Activated T-helper 2 cell treated with anti-CD3 and anti-CD28 coated beads, Interferon-gamma antibody, Interleukin-2, Interleukin-4, amounts not matched to agents 10 μg/mL and 5 μg/mL and 100 μg/mL, durations not matched to agents 14 hours and 24 hours and 36 hours (primary cell): Measurements from ENCODE around the gene STK32C. TPM values are rescaled to one million over a fixed set of nuclear protein-coding genes. Genes with fewer than 3 reads are reported as not detected.
A peak's percentile ranks its signal among the peaks of the same experiment; 100 is the strongest.
"Not testable (repeated sequence)": the region's sequence is repeated elsewhere in the genome, so short reads cannot be mapped to it uniquely, and the experiment has no call there.

Source experiments
- DNase-seq: peaks from one replicate; pipeline ENCODE4 v3.0.0; 2021; ENCODE audit warnings: low spot score
- H3K27ac Mint-ChIP-seq: one replicate; pipeline ENCODE4 v1.8.0; 2021; ENCODE audit warnings: mixed read lengths
- H3K27me3 Mint-ChIP-seq: one replicate; pipeline ENCODE4 v1.8.0; 2021; ENCODE audit warnings: low read depth, mixed read lengths
- H3K36me3 Mint-ChIP-seq: one replicate; pipeline ENCODE4 v1.8.0; 2021; ENCODE audit warnings: low read depth, mixed read lengths
- H3K4me1 Mint-ChIP-seq: one replicate; pipeline ENCODE4 v1.8.0; 2021; ENCODE audit warnings: low read depth, mixed read lengths
- H3K4me3 Mint-ChIP-seq: one replicate; pipeline ENCODE4 v1.8.0; 2021; ENCODE audit warnings: low read depth, mild to moderate bottlenecking, moderate library complexity, mixed read lengths
- H3K9me3 Mint-ChIP-seq: one replicate; pipeline ENCODE4 v1.8.0; 2021; ENCODE audit warnings: mixed read lengths
- intact Hi-C: fragments of 100-400 bp; cut with micrococcal nuclease; formaldehyde crosslinking; loops from one replicate; pipeline ENCODE4 v1.15.1; 2023
- total RNA-seq: library from RNA; stranded (reverse); gene quantifications from 2 replicates; pipeline ENCODE4 v1.2.3, GENCODE V29; 2022

STK32C gene
- total RNA-seq, 1 donor from 2014 or later, result 17.3 TPM

DNA sequence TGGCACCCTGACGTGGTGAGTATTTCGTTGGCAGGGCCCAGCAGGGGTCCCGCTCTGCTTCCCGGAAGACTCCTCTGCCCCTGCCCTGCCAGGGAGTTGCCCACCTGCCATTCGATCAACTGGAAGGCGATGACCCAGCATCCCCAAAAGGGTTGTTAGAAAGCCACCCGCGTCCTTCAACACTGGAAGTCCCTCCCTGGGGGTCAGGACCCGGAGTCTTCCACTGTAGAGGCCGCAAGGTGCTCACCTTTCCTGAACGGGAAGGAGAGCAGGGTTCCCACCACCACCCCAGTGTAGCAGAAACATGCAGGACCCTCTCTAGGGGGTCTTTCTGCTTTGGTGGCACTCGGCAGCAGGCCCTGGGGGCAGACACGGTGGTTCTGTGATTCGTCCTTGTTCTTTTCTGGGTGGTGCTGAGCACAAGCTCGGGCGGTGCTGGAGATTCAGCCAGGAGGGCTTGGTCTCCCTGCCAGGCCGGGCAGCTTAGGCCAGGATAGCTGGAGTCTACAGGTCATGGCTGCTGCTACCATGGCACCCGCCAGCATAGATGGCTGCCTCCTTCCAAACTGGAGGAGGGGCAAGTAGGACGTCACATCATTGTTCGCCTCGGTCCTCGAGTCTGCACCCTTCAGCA, 140.6 kb downstream of the STK32C start:
- no peaks in the 10 kb centered on the region for H3K36me3 Mint-ChIP-seq
- no peak for DNase-seq
- no peaks in the 10 kb centered on the region for H3K27me3 Mint-ChIP-seq
- intact Hi-C loops, result no loop called here
- H3K27ac Mint-ChIP-seq, result no peak overlapping the region
- no peaks in the 10 kb centered on the region for H3K9me3 Mint-ChIP-seq
- no peak overlapping the region for H3K4me3 Mint-ChIP-seq
- peaks cover 24% of the 10 kb centered on the region for H3K4me1 Mint-ChIP-seq

- intact Hi-C loops, result no loop called here
- Mint-ChIP-seq H3K27me3 (no peaks in the 10 kb centered on the region), H3K4me3 (no peak overlapping the region), H3K36me3 (no peaks in the 10 kb centered on the region), H3K27ac (no peak overlapping the region), H3K4me1 (peaks cover 29% of the 10 kb centered on the region), H3K9me3 (no peaks in the 10 kb centered on the region)
- DNase-seq, result no peak
Observed at GRCh38 chr10:132166216-132166950, 141.4 kb downstream of the STK32C start.

DNA sequence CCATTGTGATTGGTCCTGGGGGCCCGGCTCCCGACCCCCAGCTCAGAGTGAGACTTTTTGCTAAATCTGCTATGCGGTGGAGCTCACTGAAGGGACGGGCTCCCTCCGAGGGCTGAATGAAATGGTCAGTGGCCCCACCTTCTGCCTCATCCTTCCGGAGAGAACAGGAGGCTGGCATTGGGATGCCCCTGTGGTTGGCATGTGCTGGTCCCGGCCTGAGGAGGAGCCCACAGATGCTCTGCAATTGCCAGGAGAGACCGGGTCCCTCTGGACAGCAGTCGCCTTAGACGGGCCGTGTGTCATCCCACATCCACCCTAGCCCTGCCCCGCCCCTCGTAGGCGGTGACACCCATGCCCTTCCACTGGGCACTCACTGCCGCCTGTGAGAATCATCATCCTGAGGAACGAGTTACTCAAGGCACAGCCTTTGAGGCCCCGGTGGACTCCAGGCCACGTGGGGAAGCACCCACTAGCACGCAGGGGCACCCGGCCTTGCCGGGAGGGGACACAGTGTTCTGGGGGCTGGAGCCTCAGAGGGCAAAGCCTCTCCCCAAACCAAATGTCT, 142.3 kb downstream of the STK32C start:
- intact Hi-C loops, result no loop called here
- no peak for DNase-seq
- no peaks in the 10 kb centered on the region for H3K9me3 Mint-ChIP-seq
- H3K4me1 Mint-ChIP-seq, result peaks cover 31% of the 10 kb centered on the region
- no peaks in the 10 kb centered on the region for H3K27me3 Mint-ChIP-seq
- H3K36me3 Mint-ChIP-seq, result no peaks in the 10 kb centered on the region
- H3K27ac Mint-ChIP-seq, result no peak overlapping the region
- no peak overlapping the region for H3K4me3 Mint-ChIP-seq

GRCh38 chr10:132164761-132165278, 142.9 kb downstream of the STK32C start:
- DNase-seq, result no peak
- Mint-ChIP-seq H3K27ac (no peak overlapping the region), H3K27me3 (no peaks in the 10 kb centered on the region), H3K4me3 (no peak overlapping the region), H3K4me1 (peaks cover 31% of the 10 kb centered on the region), H3K36me3 (no peaks in the 10 kb centered on the region), H3K9me3 (no peaks in the 10 kb centered on the region)
- intact Hi-C loops, result loop anchor here (5.0 kb wide), 1 partner anchor 282 kb away; no protein-coding TSS in a partner anchor

- Mint-ChIP-seq H3K9me3 (no peaks in the 10 kb centered on the region), H3K4me1 (peaks cover 37% of the 10 kb centered on the region), H3K27me3 (no peaks in the 10 kb centered on the region), H3K4me3 (no peak overlapping the region), H3K36me3 (no peaks in the 10 kb centered on the region), H3K27ac (no peak overlapping the region)
- intact Hi-C loops, result loop anchor here (5.0 kb wide), 1 partner anchor 283 kb away; no protein-coding TSS in a partner anchor
- DNase-seq, result no peak
Observed at GRCh38 chr10:132163826-132164515, 143.8 kb downstream of the STK32C start.

GRCh38 chr10:132163278-132163765, 144.4 kb downstream of the STK32C start:
- intact Hi-C loops, result loop anchor here (5.0 kb wide), 1 partner anchor 284 kb away; no protein-coding TSS in a partner anchor
- peaks cover 40% of the 10 kb centered on the region for H3K4me1 Mint-ChIP-seq
- H3K27ac Mint-ChIP-seq, result peak overlapping the region; percentile 57
- DNase-seq, result peak; percentile 66
- no peaks in the 10 kb centered on the region for H3K9me3 Mint-ChIP-seq
- no peaks in the 10 kb centered on the region for H3K36me3 Mint-ChIP-seq
- H3K27me3 Mint-ChIP-seq, result no peaks in the 10 kb centered on the region
- H3K4me3 Mint-ChIP-seq, result no peak overlapping the region

DNA sequence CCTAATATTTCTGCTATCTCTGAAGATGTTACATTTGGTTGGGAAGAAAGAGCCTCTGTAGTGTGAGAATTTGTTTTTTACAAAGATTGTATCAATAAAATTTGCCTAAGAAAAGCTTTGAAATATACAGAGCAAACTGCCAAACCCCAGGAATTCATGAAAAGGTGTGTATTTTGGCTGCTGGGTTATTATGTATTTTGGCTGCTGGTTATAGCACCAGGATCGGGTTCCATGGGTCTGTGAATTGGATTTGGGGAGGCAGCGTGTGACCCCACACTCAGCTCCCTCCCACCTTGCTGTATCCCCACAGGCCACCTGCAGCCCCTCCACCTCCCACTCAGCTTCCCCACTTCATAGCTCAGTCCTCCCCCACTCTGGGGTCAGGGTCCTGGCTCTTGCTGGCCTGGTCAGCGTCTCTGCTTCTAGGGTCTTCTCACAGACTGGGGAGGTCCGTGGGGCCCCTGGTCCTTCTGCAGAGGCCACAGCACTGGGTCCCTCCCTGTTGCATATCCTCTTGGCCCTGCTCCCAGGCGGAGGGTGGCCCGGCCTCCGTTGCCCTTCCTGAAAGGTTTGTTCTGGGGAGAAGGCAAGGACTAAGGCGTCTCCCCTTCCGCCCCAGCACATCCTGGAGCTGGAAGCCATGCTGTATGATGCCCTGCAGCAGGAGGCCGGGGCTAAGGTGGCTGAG, 145.0 kb downstream of the STK32C start:
- Mint-ChIP-seq H3K9me3 (no peaks in the 10 kb centered on the region), H3K36me3 (no peaks in the 10 kb centered on the region), H3K27me3 (no peaks in the 10 kb centered on the region), H3K4me3 (peak overlapping the region; percentile 68), H3K27ac (peak overlapping the region; percentile 99), H3K4me1 (peaks cover 44% of the 10 kb centered on the region)
- no peak for DNase-seq
- intact Hi-C loops, result loop anchor here (5.0 kb wide), 1 partner anchor 285 kb away; no protein-coding TSS in a partner anchor

GRCh38 chr10:132162021-132162531, 145.7 kb downstream of the STK32C start:
- Mint-ChIP-seq H3K27ac (peak overlapping the region; percentile 99), H3K27me3 (no peaks in the 10 kb centered on the region), H3K4me1 (peaks cover 44% of the 10 kb centered on the region), H3K4me3 (peak overlapping the region; percentile 68), H3K9me3 (no peaks in the 10 kb centered on the region), H3K36me3 (no peaks in the 10 kb centered on the region)
- intact Hi-C loops, result loop anchor here (5.0 kb wide), 1 partner anchor 285 kb away; no protein-coding TSS in a partner anchor
- peak; percentile 56 for DNase-seq

DNA sequence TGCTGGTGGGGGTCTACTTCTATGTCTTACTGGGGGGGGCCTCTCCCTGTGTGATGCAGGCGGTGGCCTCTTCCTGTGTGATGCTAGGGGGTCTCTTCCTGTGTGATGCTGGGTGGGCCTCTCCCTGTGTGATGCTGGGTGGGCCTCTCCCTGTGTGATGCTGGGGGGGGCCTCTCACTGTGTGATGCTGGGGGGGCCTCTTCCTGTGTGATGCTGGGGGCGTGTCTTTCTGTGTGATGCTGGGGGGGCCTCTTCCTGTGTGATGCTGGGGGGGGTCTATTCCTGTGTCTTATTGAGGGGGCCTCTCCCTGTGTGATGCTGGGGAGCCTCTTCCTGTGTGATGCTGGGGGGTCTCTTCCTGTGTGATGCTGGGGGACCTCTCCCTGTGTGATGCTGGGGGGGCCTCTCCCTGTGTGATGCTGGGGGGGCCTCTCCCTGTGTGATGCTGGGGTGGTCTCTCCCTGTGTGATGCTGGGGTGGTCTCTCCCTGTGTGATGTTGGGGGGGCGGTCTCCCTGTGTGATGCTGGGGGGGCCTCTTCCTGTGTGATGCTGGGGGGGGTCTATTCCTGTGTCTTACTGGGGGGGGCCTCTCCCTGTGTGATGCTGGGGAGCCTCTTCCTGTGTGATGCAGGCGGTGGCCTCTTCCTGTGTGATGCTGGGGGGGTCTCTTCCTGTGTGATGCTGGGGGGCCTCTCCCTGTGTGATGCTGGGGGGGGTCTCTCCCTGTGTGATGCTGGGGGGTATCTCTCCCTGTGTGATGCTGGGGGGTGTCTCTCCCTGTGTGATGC, 146.7 kb downstream of the STK32C start:
- Mint-ChIP-seq H3K4me1 (peaks cover 38% of the 10 kb centered on the region), H3K27ac (peak overlapping the region; percentile 82), H3K4me3 (peak overlapping the region; percentile 13)
- H3K36me3 Mint-ChIP-seq, H3K27me3 Mint-ChIP-seq, DNase-seq, H3K9me3 Mint-ChIP-seq: not testable (repeated sequence)
- intact Hi-C loops, result loop anchor here (5.0 kb wide), 1 partner anchor 286 kb away; no protein-coding TSS in a partner anchor

DNA sequence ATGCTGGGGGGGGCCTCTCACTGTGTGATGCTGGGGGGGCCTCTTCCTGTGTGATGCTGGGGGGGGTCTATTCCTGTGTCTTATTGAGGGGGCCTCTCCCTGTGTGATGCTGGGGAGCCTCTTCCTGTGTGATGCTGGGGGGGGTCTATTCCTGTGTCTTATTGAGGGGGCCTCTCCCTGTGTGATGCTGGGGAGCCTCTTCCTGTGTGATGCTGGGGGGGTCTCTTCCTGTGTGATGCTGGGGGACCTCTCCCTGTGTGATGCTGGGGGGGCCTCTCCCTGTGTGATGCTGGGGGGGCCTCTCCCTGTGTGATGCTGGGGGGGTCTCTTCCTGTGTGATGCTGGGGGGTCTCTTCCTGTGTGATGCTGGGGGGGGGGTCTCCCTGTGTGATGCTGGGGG, 147.5 kb downstream of the STK32C start:
- not testable (repeated sequence) for DNase-seq, H3K36me3 Mint-ChIP-seq, H3K4me3 Mint-ChIP-seq, H3K27me3 Mint-ChIP-seq, H3K9me3 Mint-ChIP-seq
- Mint-ChIP-seq H3K4me1 (peaks cover 38% of the 10 kb centered on the region), H3K27ac (peak overlapping the region; percentile 86)
- intact Hi-C loops, result loop anchor here (5.0 kb wide), 1 partner anchor 287 kb away; no protein-coding TSS in a partner anchor
